GM10266 (cell line): ENCODE data around the gene MPP7.

Experiments used
- DNase-seq: peaks from one replicate; pipeline ENCODE4 v3.0.0; 2012; ENCODE audit errors: extremely low spot score
- TF ChIP-seq, protein P1 (sequence below): IDR thresholded peaks from 2 replicates; pipeline ENCODE4 v1.5.1; 2012; ENCODE audit warnings: mild to moderate bottlenecking, low read depth; ENCODE audit not compliant: control insufficient read depth, insufficient read depth; ENCODE audit errors: missing control alignments

Gene MPP7

DNA sequence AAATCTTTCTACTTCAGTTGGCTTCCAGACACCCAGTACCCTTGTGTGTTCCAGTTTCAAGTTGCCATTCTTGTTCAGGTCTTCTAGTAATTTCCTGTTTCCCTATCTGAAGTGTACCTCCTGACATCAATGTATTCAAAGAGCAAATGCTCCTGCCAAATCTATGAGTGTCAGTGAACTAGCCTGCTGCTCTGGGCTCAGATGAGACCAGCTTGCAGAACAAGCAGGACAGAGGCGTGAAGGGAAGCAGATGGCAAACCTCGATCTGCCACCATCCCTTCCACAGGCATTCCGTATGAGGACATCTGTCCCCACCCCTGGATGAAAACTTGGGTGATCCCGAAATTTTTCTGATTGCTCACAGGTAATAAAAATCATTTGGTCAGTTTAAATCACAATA lies 4.4 kb upstream of the MPP7 start:
- no peak for DNase-seq
- TF ChIP-seq, protein P1, sequence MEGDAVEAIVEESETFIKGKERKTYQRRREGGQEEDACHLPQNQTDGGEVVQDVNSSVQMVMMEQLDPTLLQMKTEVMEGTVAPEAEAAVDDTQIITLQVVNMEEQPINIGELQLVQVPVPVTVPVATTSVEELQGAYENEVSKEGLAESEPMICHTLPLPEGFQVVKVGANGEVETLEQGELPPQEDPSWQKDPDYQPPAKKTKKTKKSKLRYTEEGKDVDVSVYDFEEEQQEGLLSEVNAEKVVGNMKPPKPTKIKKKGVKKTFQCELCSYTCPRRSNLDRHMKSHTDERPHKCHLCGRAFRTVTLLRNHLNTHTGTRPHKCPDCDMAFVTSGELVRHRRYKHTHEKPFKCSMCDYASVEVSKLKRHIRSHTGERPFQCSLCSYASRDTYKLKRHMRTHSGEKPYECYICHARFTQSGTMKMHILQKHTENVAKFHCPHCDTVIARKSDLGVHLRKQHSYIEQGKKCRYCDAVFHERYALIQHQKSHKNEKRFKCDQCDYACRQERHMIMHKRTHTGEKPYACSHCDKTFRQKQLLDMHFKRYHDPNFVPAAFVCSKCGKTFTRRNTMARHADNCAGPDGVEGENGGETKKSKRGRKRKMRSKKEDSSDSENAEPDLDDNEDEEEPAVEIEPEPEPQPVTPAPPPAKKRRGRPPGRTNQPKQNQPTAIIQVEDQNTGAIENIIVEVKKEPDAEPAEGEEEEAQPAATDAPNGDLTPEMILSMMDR, result no peak

DNA sequence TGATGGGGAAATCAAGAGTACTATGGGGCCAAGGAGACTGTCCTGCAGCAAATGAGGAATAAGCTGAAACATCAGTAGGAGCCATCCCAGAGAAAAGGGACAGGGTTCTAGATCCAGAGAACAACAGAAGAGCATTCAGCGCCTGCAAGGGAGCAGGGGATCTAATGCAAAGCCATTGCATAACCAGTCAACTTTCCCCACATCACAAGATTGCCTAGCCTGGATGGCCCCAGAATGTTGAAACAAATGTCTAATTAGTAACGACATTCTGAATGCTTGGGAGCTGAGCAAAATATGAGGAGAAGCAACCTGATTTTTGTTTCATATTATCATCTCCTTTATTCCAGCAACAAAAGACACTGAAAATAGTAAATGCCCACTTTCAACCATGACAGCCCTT lies 2.7 kb upstream of the MPP7 start:
- DNase-seq, result no peak
- TF ChIP-seq, protein P1, result no peak

- TF ChIP-seq, protein P1, result no peak
- DNase-seq, result no peak
These were observed 1.2 kb upstream of the MPP7 start for GRCh38 chr10:28304032-28304571.

DNA sequence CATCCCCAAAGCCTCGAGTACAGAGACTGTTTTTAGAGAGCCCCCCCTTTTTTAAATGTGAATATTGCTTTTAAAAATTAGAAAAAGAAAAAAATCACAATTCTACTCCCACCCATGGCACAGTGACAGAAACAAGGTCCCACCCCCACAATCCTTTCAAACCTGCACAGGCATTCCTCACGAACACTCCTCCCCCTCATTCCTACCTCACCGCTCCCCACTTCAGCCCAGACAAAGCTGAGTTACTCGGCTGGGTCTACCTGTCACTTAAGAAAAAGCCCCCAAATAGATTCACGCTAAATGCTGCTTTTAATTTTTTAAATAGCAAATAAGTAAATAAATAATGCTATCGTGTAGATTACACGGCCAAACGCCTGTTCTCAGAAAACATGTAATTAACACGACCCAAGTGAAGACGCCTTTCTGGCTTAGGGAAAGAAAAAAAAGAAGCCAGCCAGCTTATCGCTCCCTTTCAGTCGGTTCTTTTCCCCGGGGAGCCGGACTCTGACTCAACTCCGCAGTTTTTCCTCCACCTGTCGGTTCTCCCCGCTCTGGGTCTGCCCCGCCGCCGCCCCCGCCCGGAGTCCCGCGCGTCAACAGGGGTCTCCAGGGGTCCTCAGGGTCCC lies 739 bp downstream of the MPP7 start:
- no peak for DNase-seq
- TF ChIP-seq, protein P1, result no peak

DNA sequence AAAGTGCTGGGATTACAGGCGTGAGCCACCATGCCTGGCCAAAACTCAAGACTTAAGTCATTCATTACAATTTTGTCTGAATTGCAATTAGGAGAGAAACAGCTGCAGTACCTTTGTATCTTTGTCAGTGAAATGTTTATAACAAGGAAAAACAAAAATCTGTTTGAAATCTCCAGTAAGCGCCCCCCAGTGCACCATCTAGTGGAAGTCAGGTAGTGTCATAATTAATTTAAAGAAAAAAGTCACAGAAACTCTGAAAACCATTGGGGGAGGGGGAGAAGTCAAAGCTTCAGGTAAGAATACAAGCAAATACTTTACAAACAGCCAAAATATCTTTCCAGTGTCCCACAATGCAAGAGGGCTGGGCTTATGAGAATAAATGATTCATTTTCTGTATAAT lies 2.8 kb downstream of the MPP7 start:
- DNase-seq, result no peak
- TF ChIP-seq, protein P1, result no peak

- TF ChIP-seq, protein P1, result no peak
- no peak for DNase-seq
These were observed 3.9 kb downstream of the MPP7 start for GRCh38 chr10:28298951-28299350.

- no peak for DNase-seq
- TF ChIP-seq, protein P1, result no peak
These were observed 6.8 kb downstream of the MPP7 start for GRCh38 chr10:28296023-28296422.
